Stromal cell of bone marrow (primary cell): ENCODE measurements around the gene DCTN5.
"Not testable (repeated sequence)": the region's sequence is repeated elsewhere in the genome, so short reads cannot be mapped to it uniquely, and the experiment has no call there.

Source experiments
- DNase-seq: peaks from one replicate; pipeline ENCODE4 v3.0.0-alpha.2; 2012; ENCODE audit warnings: low read depth

DCTN5 gene

GRCh38 chr16:23694265-23694643 is 53.0 kb downstream of the DCTN5 start:
- DNase-seq: no peak

DNA sequence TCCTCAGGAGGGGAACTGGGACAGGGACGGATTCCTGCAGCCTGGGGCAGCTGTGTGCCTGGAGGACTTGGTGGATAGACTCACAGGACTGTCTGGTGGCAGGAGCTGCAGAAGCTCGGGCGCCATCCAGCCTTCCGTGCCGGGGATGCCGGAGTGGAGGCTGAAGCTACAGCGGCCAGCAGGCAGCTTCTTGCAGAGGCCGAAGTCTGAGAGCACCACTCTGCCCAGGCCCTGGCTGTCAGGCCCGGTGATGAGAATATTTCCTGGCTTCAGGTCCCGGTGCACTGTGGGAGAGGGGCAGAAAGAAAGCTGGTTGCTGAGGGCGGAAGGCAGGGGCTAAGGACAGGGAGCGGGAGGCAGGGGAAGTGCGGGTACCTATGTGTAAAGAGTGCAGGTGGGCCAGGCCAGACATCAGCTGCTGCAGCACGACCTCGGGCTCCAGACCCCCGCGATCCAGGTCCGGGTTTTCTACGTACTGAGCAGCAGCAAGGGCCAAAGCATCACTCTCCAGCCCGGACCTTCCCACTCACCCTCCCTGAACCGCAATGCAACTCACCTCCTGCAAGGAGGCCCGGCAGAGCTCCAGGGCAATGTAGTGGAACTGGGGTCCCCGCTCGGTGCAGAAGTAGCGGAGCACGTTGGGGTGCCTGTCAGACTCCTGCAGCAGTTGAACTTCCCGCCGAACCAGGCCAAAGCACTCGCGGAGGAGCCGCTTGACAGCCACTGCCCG is 53.5 kb downstream of the DCTN5 start:
- DNase-seq: no peak

GRCh38 chr16:23695756-23696155 is 54.5 kb downstream of the DCTN5 start:
- DNase-seq: no peak

GRCh38 chr16:23699100-23699499 is 57.8 kb downstream of the DCTN5 start:
- DNase-seq: no peak

GRCh38 chr16:23700093-23700492 is 58.8 kb downstream of the DCTN5 start:
- DNase-seq: no peak

DNA sequence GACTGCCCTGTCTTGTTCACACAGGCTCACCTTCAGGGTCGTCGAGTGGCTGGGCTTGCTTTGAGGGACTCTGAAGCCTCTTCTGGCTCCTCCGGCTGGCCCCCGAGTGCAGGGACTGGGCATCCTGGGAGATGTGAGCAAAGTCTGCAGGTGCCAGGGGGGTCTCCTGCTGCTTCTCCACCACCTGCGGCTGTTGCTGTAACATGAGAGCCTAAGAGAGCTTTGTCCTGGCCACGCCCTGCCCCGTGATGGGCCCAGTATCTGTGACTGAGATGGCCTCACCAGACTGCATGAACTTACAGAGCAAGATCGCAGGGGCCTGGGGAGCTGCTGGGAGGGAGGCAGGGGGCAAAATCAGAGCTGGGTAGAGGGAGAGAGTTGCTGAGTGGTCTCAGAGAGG is 59.2 kb downstream of the DCTN5 start:
- DNase-seq: no peak

DNA sequence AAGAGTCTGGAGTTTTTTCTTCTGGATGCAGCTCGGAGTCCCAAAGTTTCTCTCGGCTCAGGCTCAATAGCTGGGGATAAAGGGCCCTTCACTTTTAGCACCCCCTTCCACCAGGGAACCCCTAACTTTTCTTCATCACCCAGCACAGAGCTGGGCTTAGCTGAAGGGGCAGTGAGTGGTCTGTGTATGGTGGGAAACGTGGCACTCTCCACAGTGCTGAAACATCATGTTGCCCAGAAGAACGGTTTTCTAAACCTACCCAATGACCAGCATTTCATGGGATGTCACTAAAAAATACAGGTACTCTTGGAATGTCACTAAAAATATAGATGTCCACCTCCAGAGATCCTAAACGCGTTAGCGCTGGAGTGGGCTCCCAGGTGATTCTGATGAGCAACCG is 59.8 kb downstream of the DCTN5 start:
- DNase-seq: no peak

DNA sequence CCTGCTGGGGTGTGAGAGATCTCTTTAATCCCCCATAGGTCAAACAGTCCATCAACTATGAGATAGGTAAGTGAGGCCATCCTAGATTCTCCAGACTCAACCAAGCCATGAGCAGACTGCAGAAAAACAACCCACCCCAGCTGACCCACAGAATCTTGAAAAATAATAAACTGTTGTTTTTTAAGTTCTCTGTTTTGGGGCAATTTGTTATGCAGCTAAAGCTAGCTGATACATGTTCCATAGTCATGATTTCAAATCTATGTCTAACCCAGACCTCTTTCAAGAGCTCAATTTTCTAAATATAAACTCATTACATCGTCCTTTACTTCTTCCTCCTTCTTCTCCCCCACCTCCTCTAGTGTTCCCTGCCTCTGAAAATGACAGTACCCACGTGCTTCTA is 61.7 kb downstream of the DCTN5 start:
- no peak for DNase-seq

DNA sequence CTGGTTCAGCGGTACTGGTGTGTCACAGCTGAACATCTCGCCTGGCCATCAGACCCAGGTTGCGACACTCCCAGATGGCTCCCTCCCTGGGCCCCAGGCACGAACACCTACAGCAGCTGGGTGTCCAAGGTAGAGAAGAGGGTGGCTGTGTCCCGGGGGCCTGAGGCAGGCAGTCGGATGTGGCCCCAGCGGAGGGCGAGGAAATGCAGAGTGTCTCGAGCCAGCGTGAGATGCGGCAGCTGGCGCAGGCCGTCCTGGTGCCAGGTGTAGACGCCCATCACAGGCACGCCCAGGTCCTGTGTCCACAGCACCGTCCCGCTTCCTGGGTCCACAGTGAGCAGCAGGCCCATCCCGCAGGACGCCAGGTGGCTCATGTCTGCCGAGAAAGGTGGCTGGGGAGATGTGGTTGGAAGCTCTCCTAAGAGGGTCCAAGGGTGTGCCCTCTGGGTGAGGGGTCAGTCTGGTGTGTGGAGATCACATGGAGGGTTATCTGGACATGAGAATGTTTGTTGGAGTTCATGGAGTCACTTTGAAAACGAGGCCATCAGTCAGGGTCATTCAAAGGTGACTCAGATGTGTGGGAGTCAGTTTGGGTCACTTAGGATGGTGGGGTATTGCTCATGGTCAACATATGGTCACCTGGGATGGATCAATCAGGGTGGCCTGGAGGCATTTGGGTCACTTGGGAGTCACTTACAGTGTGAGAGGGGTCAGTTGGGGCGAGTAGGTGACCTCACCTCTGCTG is 63.7 kb downstream of the DCTN5 start:
- no peak for DNase-seq

DNA sequence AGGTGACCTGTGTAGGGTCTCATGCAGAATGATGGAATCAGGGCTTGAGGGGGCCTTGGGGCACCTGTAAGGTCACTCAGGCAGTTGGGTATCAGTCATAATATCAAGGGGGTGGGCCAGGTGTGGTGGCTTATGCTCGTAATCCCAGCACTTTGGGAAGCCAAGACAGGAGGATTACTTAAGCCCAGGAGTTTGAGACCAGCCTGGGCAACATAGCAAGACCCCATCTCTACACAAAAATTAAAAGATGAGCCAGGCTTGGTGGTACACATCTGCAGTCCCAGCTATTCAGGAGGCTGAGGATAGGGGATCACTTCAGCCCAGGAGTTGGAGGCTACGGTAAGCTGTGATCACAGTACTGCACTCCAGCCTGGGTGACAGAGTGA is 64.2 kb downstream of the DCTN5 start:
- DNase-seq: no peak

DNA sequence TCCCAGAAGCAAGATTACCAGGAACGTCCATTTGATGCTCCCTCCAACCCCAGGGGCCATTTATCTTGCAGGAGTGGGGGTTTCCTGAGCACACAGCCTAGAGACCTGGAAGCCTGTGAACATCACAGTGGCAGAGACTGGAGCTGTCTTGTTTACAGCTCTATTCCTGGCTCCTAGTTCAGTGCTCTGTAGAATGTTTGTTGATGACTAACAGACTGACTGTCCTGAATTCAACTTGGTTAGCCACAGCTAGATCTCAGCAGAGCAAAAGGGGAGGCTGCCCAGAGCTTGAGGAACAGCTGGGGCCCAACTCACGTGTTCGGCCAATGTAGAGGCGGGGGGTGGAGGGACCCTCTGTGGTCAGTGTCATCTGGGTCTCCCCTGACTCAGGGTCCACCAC is 65.2 kb downstream of the DCTN5 start:
- DNase-seq: no peak

DNA sequence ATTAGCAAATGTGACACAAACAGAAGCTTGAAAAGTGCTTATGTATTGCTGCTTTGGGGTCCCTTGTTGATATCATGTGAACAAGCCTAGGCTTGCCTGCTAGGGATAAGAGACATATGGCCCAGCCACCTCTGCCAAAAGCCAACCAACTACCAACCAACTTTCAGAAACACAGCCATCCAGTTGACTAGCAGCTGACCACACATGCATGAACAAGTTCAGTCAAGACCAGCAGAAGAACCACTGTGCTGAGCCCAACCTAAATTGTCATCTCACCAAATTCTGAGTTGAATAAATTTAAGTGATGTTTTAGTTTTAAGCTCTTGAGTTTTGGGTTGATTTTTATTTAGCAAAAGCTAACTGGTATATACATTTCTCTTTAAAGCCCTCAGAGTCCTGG is 68.3 kb downstream of the DCTN5 start:
- DNase-seq: no peak

GRCh38 chr16:23710008-23710407 is 68.7 kb downstream of the DCTN5 start:
- DNase-seq: no peak

DNA sequence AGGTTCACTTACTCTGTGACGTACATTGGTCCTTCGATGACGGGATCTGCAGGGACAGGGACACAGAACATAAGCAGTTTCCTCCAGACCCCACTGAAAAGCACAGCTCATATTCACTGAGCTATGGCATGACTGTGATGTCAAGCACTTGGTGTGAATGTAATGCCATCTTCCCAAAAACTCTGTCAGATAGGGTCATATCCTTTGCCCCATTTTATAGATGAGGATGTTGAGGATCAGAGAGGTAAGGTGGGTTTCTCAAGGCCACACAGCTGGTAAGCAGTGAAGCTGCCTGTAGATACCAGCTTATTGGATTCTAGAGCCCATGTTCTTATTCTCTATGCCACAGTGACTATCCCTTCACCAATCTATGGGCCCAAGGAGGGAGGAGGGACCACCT is 69.2 kb downstream of the DCTN5 start:
- no peak for DNase-seq

- DNase-seq: no peak
These were observed 70.5 kb downstream of the DCTN5 start for GRCh38 chr16:23711785-23712184.

DNA sequence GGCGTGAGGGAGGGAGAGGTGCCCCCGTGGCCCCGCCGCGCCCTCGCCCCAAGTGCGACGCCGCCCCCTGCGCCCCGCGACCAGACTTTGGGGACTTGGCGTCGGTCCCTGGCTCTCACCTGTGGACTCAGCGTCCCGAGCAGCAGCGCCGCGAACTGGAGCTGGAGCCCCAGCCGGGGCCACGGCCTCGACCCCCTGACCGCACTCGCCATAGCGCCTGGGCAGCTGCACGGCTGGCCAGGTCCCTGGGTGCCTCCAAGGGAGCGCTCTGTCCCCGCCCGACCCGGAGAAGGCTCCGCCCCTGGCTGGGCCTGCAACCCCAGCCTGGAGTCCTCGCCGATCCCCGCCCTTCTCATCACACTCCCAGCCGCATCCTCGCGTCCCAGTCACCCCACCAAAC is 71.7 kb downstream of the DCTN5 start, which contains the start of gene ERN2:
TSS of gene ERN2 (minus strand) at position 247 of the 400 bp plus-strand sequence. CDS start at position 212, 35 bp downstream.
- no peak for DNase-seq

DNA sequence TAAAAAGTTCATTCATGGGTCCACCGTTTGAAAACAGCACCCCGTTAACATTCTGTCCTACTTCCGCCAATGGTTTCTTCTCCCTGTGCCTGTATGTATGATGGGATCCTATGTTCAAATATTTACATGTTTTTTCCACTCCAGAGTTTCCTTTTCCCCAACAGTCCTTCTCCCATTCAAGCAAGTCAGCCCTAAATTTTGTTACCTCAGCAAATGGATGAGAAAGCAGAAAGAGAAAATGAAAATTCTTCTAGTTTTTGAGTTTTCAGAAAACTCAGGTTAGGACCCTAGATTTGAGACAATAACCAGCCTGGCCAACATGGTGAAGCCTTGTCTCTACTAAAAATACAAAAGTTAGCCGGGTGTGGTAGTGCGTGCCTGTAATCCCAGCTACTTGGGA is 75.2 kb downstream of the DCTN5 start:
- no peak for DNase-seq

- DNase-seq: not testable (repeated sequence)
These were observed 81.5 kb downstream of the DCTN5 start for GRCh38 chr16:23722613-23723240.

- DNase-seq: no peak
These were observed 83.0 kb downstream of the DCTN5 start for GRCh38 chr16:23724096-23724784.

DNA sequence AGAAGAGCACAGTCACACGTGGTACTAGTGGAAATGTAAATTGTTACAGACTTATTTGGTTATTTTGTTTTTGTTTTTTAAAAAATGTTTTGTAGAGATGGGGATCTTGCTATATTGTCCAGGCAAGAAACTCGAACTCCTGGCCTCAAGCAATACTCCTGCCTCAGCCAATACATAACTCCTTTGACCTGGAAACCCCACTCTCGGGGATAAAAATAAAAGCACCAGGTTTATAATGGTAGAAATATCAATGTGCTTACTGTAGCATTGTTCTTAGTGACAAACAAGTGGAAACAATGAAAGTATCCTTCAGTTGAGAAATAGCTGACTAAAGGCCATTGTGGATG is 83.5 kb downstream of the DCTN5 start:
- no peak for DNase-seq

- no peak for DNase-seq
These were observed 85.4 kb downstream of the DCTN5 start for GRCh38 chr16:23726710-23727109.
